ENCODE data around the gene COMMD3. TPM values are rescaled to one million over a fixed set of nuclear protein-coding genes. Genes with fewer than 3 reads are reported as not detected.
A peak's percentile ranks its signal among the peaks of the same experiment; 100 is the strongest.

The COMMD3 gene
- 92.6 TPM for polyA plus RNA-seq (2013)

GRCh38 chr10:22316286-22317075, at the start of gene COMMD3:
TSS of gene COMMD3 (plus strand) at chr10:22316388. CDS start at chr10:22316418, 30 bp downstream.
- H3K36me3 ChIP-seq (ENCODE audit: control insufficient read depth in 4 of 4, insufficient read depth in 4 of 4, low read length in 3 of 4) = no peaks in the 10 kb centered on the region
- ChIA-PET CTCF (interaction anchor here (0.6 to 2.1 kb wide), 6 partner anchors 24 to 323 kb away, joined by 3 to 7 read pairs (median 4); partner anchors contain the start of gene SPAG6), POLR2A (interaction anchor here (0.7 to 1.5 kb wide), 7 partner anchors 9 to 332 kb away, joined by 3 to 5 read pairs (median 4); no protein-coding TSS in a partner anchor)
- peaks cover 0 to 2% (median 0%) of the 10 kb centered on the region in 5 experiments for H3K27me3 ChIP-seq (replicated peaks in 2 of 5; ENCODE audit: control insufficient read depth in 4 of 5, insufficient read depth in 5 of 5, low read length in 4 of 5)
- DNase-seq = peak; percentile 84 to 93 (median 91)
- peaks cover 5 to 65% (median 31%) of the 10 kb centered on the region in 4 experiments for H3K4me1 ChIP-seq (ENCODE audit: control extremely low read depth in 1 of 4, control insufficient read depth in 4 of 4, insufficient read depth in 4 of 4, low read length in 3 of 4)
- H3K4me3 ChIP-seq (ENCODE audit: control insufficient read depth in 1 of 7, extremely low read depth in 1 of 7, insufficient read depth in 4 of 7, low read depth in 2 of 7, low read length in 6 of 7) = peak within 1 kb of the TSS; percentile 88 to 98 (median 92)
- WGBS (ENCODE audit: insufficient coverage) = 0% methylated on average over 58 of the region's 63 CpGs
- no peaks in the 10 kb centered on the region for H3K9me3 ChIP-seq (ENCODE audit: control extremely low read depth in 1 of 5, control insufficient read depth in 4 of 5, insufficient read depth in 2 of 5, low read depth in 1 of 5, low read length in 4 of 5)
- H3K27ac ChIP-seq (ENCODE audit: insufficient read depth in 1 of 2, low read depth in 1 of 2, low read length in 2 of 2, poor library complexity in 1 of 2, severe bottlenecking in 2 of 2) = peak within 1 kb of the TSS; percentile 85 to 92

- 100% methylated on average over 1 of the region's 2 CpGs for WGBS (ENCODE audit: insufficient coverage)
- no peak overlapping the region for H3K4me3 ChIP-seq (ENCODE audit: control insufficient read depth in 1 of 7, extremely low read depth in 1 of 7, insufficient read depth in 4 of 7, low read depth in 2 of 7, low read length in 6 of 7)
- no peaks in the 10 kb centered on the region for H3K27me3 ChIP-seq (replicated peaks in 2 of 5; ENCODE audit: control insufficient read depth in 4 of 5, insufficient read depth in 5 of 5, low read length in 4 of 5)
- no peak overlapping the region for H3K27ac ChIP-seq (ENCODE audit: insufficient read depth in 1 of 2, low read depth in 1 of 2, low read length in 2 of 2, poor library complexity in 1 of 2, severe bottlenecking in 2 of 2)
- no peaks in the 10 kb centered on the region for H3K9me3 ChIP-seq (ENCODE audit: control extremely low read depth in 1 of 5, control insufficient read depth in 4 of 5, insufficient read depth in 2 of 5, low read depth in 1 of 5, low read length in 4 of 5)
- no peak for DNase-seq
- no peaks in the 10 kb centered on the region for H3K4me1 ChIP-seq (ENCODE audit: control extremely low read depth in 1 of 4, control insufficient read depth in 4 of 4, insufficient read depth in 4 of 4, low read length in 3 of 4)
- H3K36me3 ChIP-seq (ENCODE audit: control insufficient read depth in 4 of 4, insufficient read depth in 4 of 4, low read length in 3 of 4) = no peaks in the 10 kb centered on the region
- CTCF ChIA-PET = interaction anchor here (4.8 kb wide), 1 partner anchor 8 kb away, joined by 17 read pairs; no protein-coding TSS in a partner anchor
- POLR2A ChIA-PET = no interaction called here
Observed at GRCh38 chr10:22268503-22268902, 47.7 kb upstream of the COMMD3 start.

- WGBS (ENCODE audit: insufficient coverage) = 97% methylated on average over 6 of the region's 6 CpGs
- Histone ChIP-seq H3K4me3 (ENCODE audit: control insufficient read depth in 1 of 7, extremely low read depth in 1 of 7, insufficient read depth in 4 of 7, low read depth in 2 of 7, low read length in 6 of 7) (no peak overlapping the region), H3K4me1 (ENCODE audit: control extremely low read depth in 1 of 4, control insufficient read depth in 4 of 4, insufficient read depth in 4 of 4, low read length in 3 of 4) (no peaks in the 10 kb centered on the region), H3K9me3 (ENCODE audit: control extremely low read depth in 1 of 5, control insufficient read depth in 4 of 5, insufficient read depth in 2 of 5, low read depth in 1 of 5, low read length in 4 of 5) (no peaks in the 10 kb centered on the region), H3K27ac (ENCODE audit: insufficient read depth in 1 of 2, low read depth in 1 of 2, low read length in 2 of 2, poor library complexity in 1 of 2, severe bottlenecking in 2 of 2) (no peak overlapping the region), H3K27me3 (replicated peaks in 2 of 5; ENCODE audit: control insufficient read depth in 4 of 5, insufficient read depth in 5 of 5, low read length in 4 of 5) (no peaks in the 10 kb centered on the region), H3K36me3 (ENCODE audit: control insufficient read depth in 4 of 4, insufficient read depth in 4 of 4, low read length in 3 of 4) (no peaks in the 10 kb centered on the region)
- POLR2A ChIA-PET = no interaction called here
- CTCF ChIA-PET = interaction anchor here (4.8 kb wide), 1 partner anchor 12 kb away, joined by 17 read pairs; no protein-coding TSS in a partner anchor
- no peak for DNase-seq
Observed at GRCh38 chr10:22271786-22272185, 44.4 kb upstream of the COMMD3 start.

GRCh38 chr10:22278441-22278782, 37.8 kb upstream of the COMMD3 start:
- no peak overlapping the region for H3K4me3 ChIP-seq (ENCODE audit: control insufficient read depth in 1 of 7, extremely low read depth in 1 of 7, insufficient read depth in 4 of 7, low read depth in 2 of 7, low read length in 6 of 7)
- no peaks in the 10 kb centered on the region for H3K9me3 ChIP-seq (ENCODE audit: control extremely low read depth in 1 of 5, control insufficient read depth in 4 of 5, insufficient read depth in 2 of 5, low read depth in 1 of 5, low read length in 4 of 5)
- H3K27me3 ChIP-seq (replicated peaks in 2 of 5; ENCODE audit: control insufficient read depth in 4 of 5, insufficient read depth in 5 of 5, low read length in 4 of 5) = no peaks in the 10 kb centered on the region
- H3K27ac ChIP-seq (ENCODE audit: insufficient read depth in 1 of 2, low read depth in 1 of 2, low read length in 2 of 2, poor library complexity in 1 of 2, severe bottlenecking in 2 of 2) = no peak overlapping the region
- no peaks in the 10 kb centered on the region for H3K4me1 ChIP-seq (ENCODE audit: control extremely low read depth in 1 of 4, control insufficient read depth in 4 of 4, insufficient read depth in 4 of 4, low read length in 3 of 4)
- ChIA-PET CTCF (no interaction called here), POLR2A (no interaction called here)
- 100% methylated on average over 2 of the region's 4 CpGs for WGBS (ENCODE audit: insufficient coverage)
- DNase-seq = no peak
- H3K36me3 ChIP-seq (ENCODE audit: control insufficient read depth in 4 of 4, insufficient read depth in 4 of 4, low read length in 3 of 4) = no peaks in the 10 kb centered on the region

- H3K36me3 ChIP-seq (ENCODE audit: control insufficient read depth in 4 of 4, insufficient read depth in 4 of 4, low read length in 3 of 4) = no peaks in the 10 kb centered on the region
- H3K27me3 ChIP-seq (replicated peaks in 2 of 5; ENCODE audit: control insufficient read depth in 4 of 5, insufficient read depth in 5 of 5, low read length in 4 of 5) = no peaks in the 10 kb centered on the region
- ChIA-PET CTCF (interaction anchor here (0.5 kb wide), 1 partner anchor 13 kb away, joined by 3 read pairs; no protein-coding TSS in a partner anchor), POLR2A (interaction anchor here (0.6 kb wide), 1 partner anchor 83 kb away, joined by 5 read pairs; no protein-coding TSS in a partner anchor)
- no peaks in the 10 kb centered on the region for H3K9me3 ChIP-seq (ENCODE audit: control extremely low read depth in 1 of 5, control insufficient read depth in 4 of 5, insufficient read depth in 2 of 5, low read depth in 1 of 5, low read length in 4 of 5)
- H3K27ac ChIP-seq (ENCODE audit: insufficient read depth in 1 of 2, low read depth in 1 of 2, low read length in 2 of 2, poor library complexity in 1 of 2, severe bottlenecking in 2 of 2) = no peak overlapping the region
- no peak overlapping the region for H3K4me3 ChIP-seq (ENCODE audit: control insufficient read depth in 1 of 7, extremely low read depth in 1 of 7, insufficient read depth in 4 of 7, low read depth in 2 of 7, low read length in 6 of 7)
- no peaks in the 10 kb centered on the region for H3K4me1 ChIP-seq (ENCODE audit: control extremely low read depth in 1 of 4, control insufficient read depth in 4 of 4, insufficient read depth in 4 of 4, low read length in 3 of 4)
- DNase-seq = no peak
- WGBS (ENCODE audit: insufficient coverage) = 91% methylated on average over 6 of the region's 6 CpGs
Observed at GRCh38 chr10:22280078-22280477, 36.1 kb upstream of the COMMD3 start.

- H3K4me3 ChIP-seq (ENCODE audit: control insufficient read depth in 1 of 7, extremely low read depth in 1 of 7, insufficient read depth in 4 of 7, low read depth in 2 of 7, low read length in 6 of 7) = no peak overlapping the region
- ChIA-PET POLR2A (no interaction called here), CTCF (interaction anchor here (1.1 kb wide), 1 partner anchor 27 kb away, joined by 3 read pairs; no protein-coding TSS in a partner anchor)
- H3K9me3 ChIP-seq (ENCODE audit: control extremely low read depth in 1 of 5, control insufficient read depth in 4 of 5, insufficient read depth in 2 of 5, low read depth in 1 of 5, low read length in 4 of 5) = no peaks in the 10 kb centered on the region
- 100% methylated on average over 3 of the region's 3 CpGs for WGBS (ENCODE audit: insufficient coverage)
- no peaks in the 10 kb centered on the region for H3K27me3 ChIP-seq (replicated peaks in 2 of 5; ENCODE audit: control insufficient read depth in 4 of 5, insufficient read depth in 5 of 5, low read length in 4 of 5)
- H3K36me3 ChIP-seq (ENCODE audit: control insufficient read depth in 4 of 4, insufficient read depth in 4 of 4, low read length in 3 of 4) = no peaks in the 10 kb centered on the region
- H3K4me1 ChIP-seq (ENCODE audit: control extremely low read depth in 1 of 4, control insufficient read depth in 4 of 4, insufficient read depth in 4 of 4, low read length in 3 of 4) = no peaks in the 10 kb centered on the region
- no peak overlapping the region for H3K27ac ChIP-seq (ENCODE audit: insufficient read depth in 1 of 2, low read depth in 1 of 2, low read length in 2 of 2, poor library complexity in 1 of 2, severe bottlenecking in 2 of 2)
- DNase-seq = no peak
Observed at GRCh38 chr10:22285130-22285529, 31.1 kb upstream of the COMMD3 start.

DNA sequence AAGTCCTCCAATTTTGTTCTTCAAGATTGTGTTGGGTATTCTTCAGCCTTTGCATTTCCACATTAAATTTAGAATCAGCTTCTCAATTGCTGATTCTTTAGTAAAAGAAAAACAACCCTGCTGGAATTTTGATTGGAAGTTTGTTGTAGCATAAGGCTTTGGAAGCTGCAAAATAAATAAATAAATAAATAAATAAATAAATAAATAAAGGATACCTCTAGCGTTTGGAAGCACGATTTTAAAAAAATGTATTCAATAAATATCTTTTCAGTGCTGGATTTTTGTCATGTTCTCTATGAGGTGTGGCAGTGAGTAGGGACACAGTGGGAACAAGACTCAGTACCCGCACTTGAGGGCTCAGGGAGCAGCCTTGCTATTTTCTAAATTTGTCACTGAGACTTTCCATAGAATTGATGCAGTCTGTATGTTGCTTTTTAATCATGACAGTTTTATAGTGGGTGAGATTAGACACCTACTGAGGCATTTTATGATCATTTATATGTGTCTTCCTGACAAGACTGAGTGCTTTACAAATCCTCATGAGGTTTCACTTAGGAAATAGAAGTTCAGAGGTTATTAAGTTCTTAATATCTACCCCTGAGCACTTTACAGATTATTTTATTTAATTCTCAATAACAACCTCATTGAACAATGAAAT, 22.3 kb upstream of the COMMD3 start:
- WGBS (ENCODE audit: insufficient coverage) = 100% methylated on average over 1 of the region's 3 CpGs
- Histone ChIP-seq H3K9me3 (ENCODE audit: control extremely low read depth in 1 of 5, control insufficient read depth in 4 of 5, insufficient read depth in 2 of 5, low read depth in 1 of 5, low read length in 4 of 5) (no peaks in the 10 kb centered on the region), H3K27me3 (replicated peaks in 2 of 5; ENCODE audit: control insufficient read depth in 4 of 5, insufficient read depth in 5 of 5, low read length in 4 of 5) (no peaks in the 10 kb centered on the region), H3K27ac (ENCODE audit: insufficient read depth in 1 of 2, low read depth in 1 of 2, low read length in 2 of 2, poor library complexity in 1 of 2, severe bottlenecking in 2 of 2) (no peak overlapping the region), H3K4me1 (ENCODE audit: control extremely low read depth in 1 of 4, control insufficient read depth in 4 of 4, insufficient read depth in 4 of 4, low read length in 3 of 4) (no peaks in the 10 kb centered on the region), H3K36me3 (ENCODE audit: control insufficient read depth in 4 of 4, insufficient read depth in 4 of 4, low read length in 3 of 4) (no peaks in the 10 kb centered on the region), H3K4me3 (ENCODE audit: control insufficient read depth in 1 of 7, extremely low read depth in 1 of 7, insufficient read depth in 4 of 7, low read depth in 2 of 7, low read length in 6 of 7) (no peak overlapping the region)
- POLR2A ChIA-PET = no interaction called here
- CTCF ChIA-PET = interaction anchor here (0.7 kb wide), 1 partner anchor 128 kb away, joined by 3 read pairs; no protein-coding TSS in a partner anchor
- no peak for DNase-seq
